ENCODE data around the gene PUS3. TPM values are rescaled to one million over a fixed set of nuclear protein-coding genes. Genes with fewer than 3 reads are reported as not detected.

PUS3 gene
- total RNA-seq, 1 donor from 2014 or later = 14.8 TPM

- DNase-seq (ENCODE audit: low spot score) = peak; percentile 27
Measured at GRCh38 chr11:125941267-125941618, 38.2 kb upstream of the PUS3 start.

- DNase-seq (ENCODE audit: low spot score) = peak; percentile 26
Measured at GRCh38 chr11:125940145-125940544, 37.1 kb upstream of the PUS3 start.

GRCh38 chr11:125939081-125939521, 36.1 kb upstream of the PUS3 start:
- DNase-seq (ENCODE audit: low spot score) = peak; percentile 26

- DNase-seq (ENCODE audit: low spot score) = no peak
Measured at GRCh38 chr11:125938418-125938817, 35.4 kb upstream of the PUS3 start.

- no peak for DNase-seq (ENCODE audit: low spot score)
Measured at GRCh38 chr11:125935618-125936199, 32.7 kb upstream of the PUS3 start.

- DNase-seq (ENCODE audit: low spot score) = no peak
Measured at GRCh38 chr11:125935056-125935455, 32.0 kb upstream of the PUS3 start.

GRCh38 chr11:125934473-125934872, 31.5 kb upstream of the PUS3 start:
- DNase-seq (ENCODE audit: low spot score) = no peak

GRCh38 chr11:125933030-125933813, 30.2 kb upstream of the PUS3 start:
- DNase-seq (ENCODE audit: low spot score) = no peak

- no peak for DNase-seq (ENCODE audit: low spot score)
Measured at GRCh38 chr11:125932301-125932700, 29.3 kb upstream of the PUS3 start.

GRCh38 chr11:125931668-125932067, 28.7 kb upstream of the PUS3 start:
- DNase-seq (ENCODE audit: low spot score) = no peak

GRCh38 chr11:125931116-125931515, 28.1 kb upstream of the PUS3 start:
- DNase-seq (ENCODE audit: low spot score) = no peak

GRCh38 chr11:125930076-125930450, 27.1 kb upstream of the PUS3 start:
- no peak for DNase-seq (ENCODE audit: low spot score)

GRCh38 chr11:125929445-125930075, 26.6 kb upstream of the PUS3 start:
- no peak for DNase-seq (ENCODE audit: low spot score)

- DNase-seq (ENCODE audit: low spot score) = no peak
Measured at GRCh38 chr11:125926682-125927081, 23.7 kb upstream of the PUS3 start.

GRCh38 chr11:125925804-125926203, 22.8 kb upstream of the PUS3 start:
- DNase-seq (ENCODE audit: low spot score) = no peak

GRCh38 chr11:125925247-125925740, 22.3 kb upstream of the PUS3 start:
- no peak for DNase-seq (ENCODE audit: low spot score)

GRCh38 chr11:125924384-125925007, 21.5 kb upstream of the PUS3 start:
- DNase-seq (ENCODE audit: low spot score) = no peak

- no peak for DNase-seq (ENCODE audit: low spot score)
Measured at GRCh38 chr11:125923633-125924032, 20.6 kb upstream of the PUS3 start.

GRCh38 chr11:125923012-125923579, 20.1 kb upstream of the PUS3 start:
- DNase-seq (ENCODE audit: low spot score) = peak; percentile 68

- DNase-seq (ENCODE audit: low spot score) = no peak
Measured at GRCh38 chr11:125922156-125922555, 19.1 kb upstream of the PUS3 start.

GRCh38 chr11:125921042-125921441, 18.0 kb upstream of the PUS3 start:
- DNase-seq (ENCODE audit: low spot score) = no peak
